Keratinocyte (primary cell): Measurements from ENCODE around the gene SIDT2. TPM values are rescaled to one million over a fixed set of nuclear protein-coding genes. Genes with fewer than 3 reads are reported as not detected.

Experiments used
- DNase-seq: peaks from one replicate; pipeline ENCODE4 v3.0.0-alpha.2; 2011; ENCODE audit warnings: low read depth, missing footprints, low spot score
- FAIRE-seq: peaks from 2 replicates; lab custom pipeline; 2011; peaks lifted over from hg19 to GRCh38; lab: Jason Lieb, UNC
- H2AFZ ChIP-seq: 2 replicates; pipeline ENCODE4 v1.6.0; 2012; ENCODE audit warnings: low read length, control low read depth, inconsistent platforms; ENCODE audit not compliant: control insufficient read depth
- H3K27ac ChIP-seq: 2 replicates; pipeline ENCODE4 v1.5.1; 2011; ENCODE audit warnings: low read length; ENCODE audit not compliant: control insufficient read depth, insufficient read depth
- H3K27me3 ChIP-seq: 3 replicates; pipeline ENCODE4 v1.6.0; 2011; ENCODE audit warnings: low read length; ENCODE audit not compliant: control insufficient read depth, insufficient read depth; ENCODE audit errors: extremely low read depth
- H3K36me3 ChIP-seq, 2 experiments: 2 replicates in 1 of 2; 3 replicates in 1 of 2; pipeline ENCODE4 v1.5.1; 2011; ENCODE audit warnings: low read length in 2 of 2, mild to moderate bottlenecking in 1 of 2; ENCODE audit not compliant: control insufficient read depth in 2 of 2, insufficient read depth in 2 of 2; ENCODE audit errors: extremely low read depth in 1 of 2
- H3K4me1 ChIP-seq: 3 replicates; pipeline ENCODE4 v1.5.1; 2011; ENCODE audit warnings: low read length; ENCODE audit not compliant: control insufficient read depth, insufficient read depth; ENCODE audit errors: extremely low read depth
- H3K4me2 ChIP-seq: 3 replicates; pipeline ENCODE4 v1.6.0; 2011; ENCODE audit warnings: low read depth, low read length; ENCODE audit not compliant: control insufficient read depth, insufficient read depth; ENCODE audit errors: extremely low read depth
- H3K4me3 ChIP-seq, 3 experiments: fragments of 200-600 bp in 1 of 3; sonication (generic) in 1 of 3; 2 replicates in 2 of 3; 3 replicates in 1 of 3; pipeline ENCODE4 v1.5.1; 2011 to 2016; ENCODE audit warnings: low read length in 3 of 3, mild to moderate bottlenecking in 3 of 3, control low read depth in 2 of 3, inconsistent platforms in 1 of 3, low read depth in 1 of 3, mixed read lengths in 1 of 3, mixed run types in 1 of 3, moderate library complexity in 1 of 3; ENCODE audit not compliant: control insufficient read depth in 2 of 3, insufficient read depth in 2 of 3; ENCODE audit errors: extremely low read depth in 1 of 3
- H3K79me2 ChIP-seq: 2 replicates; pipeline ENCODE4 v1.6.0; 2012; ENCODE audit warnings: low read length; ENCODE audit not compliant: control insufficient read depth, insufficient read depth
- H3K9ac ChIP-seq: 3 replicates; pipeline ENCODE4 v1.6.0; 2011; ENCODE audit warnings: low read length; ENCODE audit not compliant: control insufficient read depth, insufficient read depth; ENCODE audit errors: extremely low read depth
- H3K9me1 ChIP-seq: 3 replicates; pipeline ENCODE4 v1.6.0; 2011; ENCODE audit warnings: low read length; ENCODE audit not compliant: control insufficient read depth, insufficient read depth; ENCODE audit errors: extremely low read depth
- H3K9me3 ChIP-seq: 2 replicates; pipeline ENCODE4 v1.5.1; 2012; ENCODE audit warnings: low read depth, low read length; ENCODE audit not compliant: control insufficient read depth
- H4K20me1 ChIP-seq: 3 replicates; pipeline ENCODE4 v1.6.0; 2011; ENCODE audit warnings: low read length; ENCODE audit not compliant: control insufficient read depth, insufficient read depth; ENCODE audit errors: extremely low read depth
- EZH2 ChIP-seq: IDR thresholded peaks from one replicate; pipeline ENCODE4 v1.6.1; 2012; ENCODE audit warnings: inconsistent platforms, mild to moderate bottlenecking, low read length, moderate library complexity
- dilution Hi-C: fragments of 300-500 bp; cut with MboI; formaldehyde crosslinking; loops from one replicate; pipeline ENCODE4 v1.7.0; 2020; ENCODE audit warnings: low sequenced_read_pairs; ENCODE audit not compliant: extremely low pct_ligation_motif_present
- polyA plus RNA-seq, 5 experiments: library from polyadenylated mRNA; depleted of rRNA in 3 of 5; stranded (reverse) in 3 of 5; stranded (forward) in 1 of 5; unstranded in 1 of 5; fragments of >200 nt; gene quantifications; 1 replicate in 1 of 5; 2 replicates in 3 of 5; 3 replicates in 1 of 5; pipeline versions ENCODE4 v1.2.1 to v1.2.3, GENCODE V29; 2011 to 2012; ENCODE audit warnings: missing spikeins in 2 of 5, low read depth in 1 of 5, low replicate concordance in 1 of 5
- TF ChIP-seq, protein P1 (sequence below), 3 experiments: IDR thresholded peaks in 1 of 3; conservative IDR thresholded peaks in 1 of 3; optimal IDR thresholded peaks in 1 of 3; 2 replicates in 2 of 3; 3 replicates in 1 of 3; pipeline versions ENCODE3 to v1.5.1; 2011; ENCODE audit warnings: low read length in 3 of 3, mild to moderate bottlenecking in 3 of 3, moderate library complexity in 2 of 3, control low read depth in 1 of 3, inconsistent platforms in 1 of 3; ENCODE audit not compliant: insufficient read depth in 2 of 3; ENCODE audit errors: extremely low read depth in 1 of 3

The SIDT2 gene
- polyA plus RNA-seq, 1 donor (not counting 4 experiments of a cell fraction or from before 2014, with no cell fraction given): 9.8 TPM

DNA sequence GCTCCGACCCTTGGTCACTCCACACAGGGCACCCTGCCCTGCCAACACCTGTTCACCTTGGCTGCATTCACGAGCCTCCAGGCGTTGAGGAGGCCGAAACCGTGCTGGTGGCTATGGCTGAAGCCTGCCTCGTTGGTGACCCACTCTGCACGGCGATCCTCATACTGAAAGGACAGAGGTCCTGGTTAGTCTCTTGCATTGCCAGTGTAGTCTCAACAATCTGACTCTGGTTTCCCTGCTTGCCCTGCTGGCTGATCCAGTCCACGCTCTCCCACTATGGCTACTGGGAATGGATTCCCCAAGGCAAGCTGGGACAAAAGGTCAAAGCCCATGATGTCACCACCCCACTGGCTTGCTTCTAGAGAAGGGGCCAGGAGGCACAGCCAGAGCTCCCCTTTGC lies 40.5 kb downstream of the SIDT2 start:
- no peak overlapping the region for H2AFZ ChIP-seq
- no peaks in the 10 kb centered on the region for H3K4me1 ChIP-seq
- H3K27me3 ChIP-seq: no peaks in the 10 kb centered on the region
- H3K4me3 ChIP-seq: no peak overlapping the region
- peaks cover 2% of the 10 kb centered on the region for H3K9me1 ChIP-seq
- H3K27ac ChIP-seq: no peak overlapping the region
- TF ChIP-seq, protein P1, sequence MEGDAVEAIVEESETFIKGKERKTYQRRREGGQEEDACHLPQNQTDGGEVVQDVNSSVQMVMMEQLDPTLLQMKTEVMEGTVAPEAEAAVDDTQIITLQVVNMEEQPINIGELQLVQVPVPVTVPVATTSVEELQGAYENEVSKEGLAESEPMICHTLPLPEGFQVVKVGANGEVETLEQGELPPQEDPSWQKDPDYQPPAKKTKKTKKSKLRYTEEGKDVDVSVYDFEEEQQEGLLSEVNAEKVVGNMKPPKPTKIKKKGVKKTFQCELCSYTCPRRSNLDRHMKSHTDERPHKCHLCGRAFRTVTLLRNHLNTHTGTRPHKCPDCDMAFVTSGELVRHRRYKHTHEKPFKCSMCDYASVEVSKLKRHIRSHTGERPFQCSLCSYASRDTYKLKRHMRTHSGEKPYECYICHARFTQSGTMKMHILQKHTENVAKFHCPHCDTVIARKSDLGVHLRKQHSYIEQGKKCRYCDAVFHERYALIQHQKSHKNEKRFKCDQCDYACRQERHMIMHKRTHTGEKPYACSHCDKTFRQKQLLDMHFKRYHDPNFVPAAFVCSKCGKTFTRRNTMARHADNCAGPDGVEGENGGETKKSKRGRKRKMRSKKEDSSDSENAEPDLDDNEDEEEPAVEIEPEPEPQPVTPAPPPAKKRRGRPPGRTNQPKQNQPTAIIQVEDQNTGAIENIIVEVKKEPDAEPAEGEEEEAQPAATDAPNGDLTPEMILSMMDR (optimal IDR thresholded peaks at IDR 0.05 in 1 of 3, IDR thresholded peaks at IDR 0.05 in 1 of 3, conservative IDR thresholded peaks at IDR 0.05 in 1 of 3; ENCODE audit: extremely low read depth in 1 of 3, insufficient read depth in 2 of 3, low read length in 3 of 3): no peak
- no peak for TF ChIP-seq EZH2
- H3K9me3 ChIP-seq: no peaks in the 10 kb centered on the region
- dilution Hi-C loops: no loop called here
- H3K9ac ChIP-seq: no peak overlapping the region
- FAIRE-seq (no peak), DNase-seq (no peak)
- H3K36me3 ChIP-seq: peaks cover 35 to 53% of the 10 kb centered on the region in 2 experiments
- H3K79me2 ChIP-seq: no peaks in the 10 kb centered on the region
- no peaks in the 10 kb centered on the region for H4K20me1 ChIP-seq
- no peak overlapping the region for H3K4me2 ChIP-seq

DNA sequence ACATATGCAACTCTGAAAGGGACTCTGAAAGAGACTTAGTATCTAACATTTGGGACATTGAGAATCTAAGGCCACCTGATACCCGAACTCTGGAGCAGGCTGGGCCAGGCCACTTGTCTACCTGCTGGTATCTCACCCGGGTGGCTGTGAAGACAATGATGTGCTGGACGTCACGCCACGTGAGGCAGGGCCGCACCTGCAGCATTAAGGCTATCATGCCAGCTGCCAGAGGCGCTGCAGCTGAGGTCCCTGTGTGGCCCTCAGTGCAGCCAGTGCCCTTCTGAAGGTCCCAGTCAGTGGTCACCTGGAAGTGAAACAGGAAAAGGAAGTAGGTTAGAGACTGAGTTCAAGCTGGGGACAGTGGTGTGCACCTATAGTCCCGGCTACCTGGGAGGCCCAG lies 40.9 kb downstream of the SIDT2 start:
- no peak overlapping the region for H3K27ac ChIP-seq
- H3K27me3 ChIP-seq: no peaks in the 10 kb centered on the region
- H3K9ac ChIP-seq: no peak overlapping the region
- H4K20me1 ChIP-seq: no peaks in the 10 kb centered on the region
- H3K36me3 ChIP-seq: peaks cover 35 to 57% of the 10 kb centered on the region in 2 experiments
- no peak for FAIRE-seq
- H2AFZ ChIP-seq: no peak overlapping the region
- peaks cover 2% of the 10 kb centered on the region for H3K9me1 ChIP-seq
- no peak for DNase-seq
- no peaks in the 10 kb centered on the region for H3K4me1 ChIP-seq
- no peak overlapping the region for H3K4me3 ChIP-seq
- no peaks in the 10 kb centered on the region for H3K79me2 ChIP-seq
- H3K4me2 ChIP-seq: no peak overlapping the region
- H3K9me3 ChIP-seq: no peaks in the 10 kb centered on the region
- TF ChIP-seq EZH2: no peak
- TF ChIP-seq, protein P1 (optimal IDR thresholded peaks at IDR 0.05 in 1 of 3, IDR thresholded peaks at IDR 0.05 in 1 of 3, conservative IDR thresholded peaks at IDR 0.05 in 1 of 3; ENCODE audit: extremely low read depth in 1 of 3, insufficient read depth in 2 of 3, low read length in 3 of 3): no peak
- dilution Hi-C loops: no loop called here
